Measurements from ENCODE around the gene IQCM. TPM values are rescaled to one million over a fixed set of nuclear protein-coding genes. Genes with fewer than 3 reads are reported as not detected.

The IQCM gene
- total RNA-seq, 3 donors from 2014 or later: not detected

GRCh38 chr4:149709640-149710039 is 106.0 kb downstream of the IQCM start:
- no peaks in the 10 kb centered on the region for H3K4me1 ChIP-seq
- H3K36me3 ChIP-seq: no peaks in the 10 kb centered on the region
- no peaks in the 10 kb centered on the region for H3K27me3 ChIP-seq
- no peak overlapping the region for H3K4me3 ChIP-seq
- peaks cover 2 to 4% of the 10 kb centered on the region in 2 donors for H3K9me3 ChIP-seq
- intact Hi-C loops (cut with DNase I; ENCODE audit: low total_unique reads): no loop called here
- no peak for DNase-seq (ENCODE audit: low spot score in 2 of 2)
- no peak overlapping the region for H3K27ac ChIP-seq
- TF ChIP-seq CTCF (IDR thresholded peaks at IDR 0.05): no peak
- TF ChIP-seq POLR2A (IDR thresholded peaks at IDR 0.05): no peak
- TF ChIP-seq POLR2AphosphoS5 (IDR thresholded peaks at IDR 0.05): no peak

GRCh38 chr4:149708513-149709130 is 107.0 kb downstream of the IQCM start:
- intact Hi-C loops (cut with DNase I; ENCODE audit: low total_unique reads): no loop called here
- TF ChIP-seq CTCF (IDR thresholded peaks at IDR 0.05) (no peak), POLR2AphosphoS5 (IDR thresholded peaks at IDR 0.05) (no peak), POLR2A (IDR thresholded peaks at IDR 0.05) (no peak)
- no peak overlapping the region for H3K27ac ChIP-seq
- no peak overlapping the region for H3K4me3 ChIP-seq
- H3K36me3 ChIP-seq: no peaks in the 10 kb centered on the region
- no peaks in the 10 kb centered on the region for H3K27me3 ChIP-seq
- peaks cover 5% of the 10 kb centered on the region in 2 donors for H3K9me3 ChIP-seq
- DNase-seq (ENCODE audit: low spot score in 2 of 2): no peak
- no peaks in the 10 kb centered on the region for H3K4me1 ChIP-seq

- DNase-seq (ENCODE audit: low spot score in 2 of 2): no peak
- Histone ChIP-seq H3K36me3 (no peaks in the 10 kb centered on the region), H3K4me3 (no peak overlapping the region), H3K4me1 (no peaks in the 10 kb centered on the region), H3K9me3 (peaks cover 5% of the 10 kb centered on the region in 2 donors), H3K27ac (no peak overlapping the region), H3K27me3 (no peaks in the 10 kb centered on the region)
- intact Hi-C loops (cut with DNase I; ENCODE audit: low total_unique reads): no loop called here
- TF ChIP-seq CTCF (IDR thresholded peaks at IDR 0.05): no peak
- TF ChIP-seq POLR2AphosphoS5 (IDR thresholded peaks at IDR 0.05): no peak
- no peak for TF ChIP-seq POLR2A (IDR thresholded peaks at IDR 0.05)
Observed at GRCh38 chr4:149707862-149708261, 107.8 kb downstream of the IQCM start.

- TF ChIP-seq CTCF (IDR thresholded peaks at IDR 0.05) (no peak), POLR2A (IDR thresholded peaks at IDR 0.05) (no peak), POLR2AphosphoS5 (IDR thresholded peaks at IDR 0.05) (no peak)
- Histone ChIP-seq H3K9me3 (peaks cover 5% of the 10 kb centered on the region in 2 donors), H3K36me3 (no peaks in the 10 kb centered on the region), H3K4me3 (no peak overlapping the region), H3K27ac (no peak overlapping the region), H3K27me3 (no peaks in the 10 kb centered on the region), H3K4me1 (no peaks in the 10 kb centered on the region)
- DNase-seq (ENCODE audit: low spot score in 2 of 2): no peak
- intact Hi-C loops (cut with DNase I; ENCODE audit: low total_unique reads): no loop called here
Observed at GRCh38 chr4:149706942-149707341, 108.7 kb downstream of the IQCM start.

GRCh38 chr4:149702414-149703293 is 113.0 kb downstream of the IQCM start:
- no peak for DNase-seq (ENCODE audit: low spot score in 2 of 2)
- Histone ChIP-seq H3K4me1 (no peaks in the 10 kb centered on the region), H3K36me3 (no peaks in the 10 kb centered on the region), H3K27ac (no peak overlapping the region), H3K27me3 (no peaks in the 10 kb centered on the region), H3K4me3 (no peak overlapping the region), H3K9me3 (peaks cover 5% of the 10 kb centered on the region in 2 donors)
- TF ChIP-seq CTCF (IDR thresholded peaks at IDR 0.05) (no peak), POLR2A (IDR thresholded peaks at IDR 0.05) (no peak), POLR2AphosphoS5 (IDR thresholded peaks at IDR 0.05) (no peak)
- intact Hi-C loops (cut with DNase I; ENCODE audit: low total_unique reads): loop anchor here (5.0 kb wide), 1 partner anchor 1610 kb away; no protein-coding TSS in a partner anchor

Data from breast epithelium (tissue), 4 donors.